Mesodermal cell (in vitro differentiated cells): ENCODE results near the gene LAMA3.

Experiments used
- H3K27ac ChIP-seq: 2 replicates; pipeline ENCODE4 v1.7.0; 2013; ENCODE audit warnings: mild to moderate bottlenecking, low read depth, low read length, moderate library complexity; ENCODE audit not compliant: severe bottlenecking
- H3K36me3 ChIP-seq: 2 replicates; pipeline ENCODE4 v1.7.1; 2013; ENCODE audit warnings: mild to moderate bottlenecking, low read length, moderate library complexity; ENCODE audit not compliant: control insufficient read depth, insufficient read depth
- H3K4me1 ChIP-seq: one replicate; pipeline ENCODE4 v1.7.1; 2013; ENCODE audit warnings: mild to moderate bottlenecking, low read length; ENCODE audit not compliant: insufficient read depth, control insufficient read depth, poor library complexity, severe bottlenecking
- H3K4me3 ChIP-seq: 2 replicates; pipeline ENCODE4 v1.7.0; 2013; ENCODE audit warnings: low read length, control low read depth, mild to moderate bottlenecking; ENCODE audit not compliant: insufficient read depth, poor library complexity, severe bottlenecking; ENCODE audit errors: extremely low read depth
- H3K9me3 ChIP-seq: 2 replicates; pipeline ENCODE4 v1.7.1; 2013; ENCODE audit warnings: mild to moderate bottlenecking, low read length, moderate library complexity; ENCODE audit not compliant: control insufficient read depth
- WGBS, 2 experiments: methylation state at CpG; one replicate each; pipeline ENCODE4 v1.1.5; 2013; ENCODE audit warnings: missing lambda C conversion rate in 2 of 2; ENCODE audit not compliant: insufficient coverage in 2 of 2; 5-methylcytosine and 5-hydroxymethylcytosine counted together

LAMA3 gene

DNA sequence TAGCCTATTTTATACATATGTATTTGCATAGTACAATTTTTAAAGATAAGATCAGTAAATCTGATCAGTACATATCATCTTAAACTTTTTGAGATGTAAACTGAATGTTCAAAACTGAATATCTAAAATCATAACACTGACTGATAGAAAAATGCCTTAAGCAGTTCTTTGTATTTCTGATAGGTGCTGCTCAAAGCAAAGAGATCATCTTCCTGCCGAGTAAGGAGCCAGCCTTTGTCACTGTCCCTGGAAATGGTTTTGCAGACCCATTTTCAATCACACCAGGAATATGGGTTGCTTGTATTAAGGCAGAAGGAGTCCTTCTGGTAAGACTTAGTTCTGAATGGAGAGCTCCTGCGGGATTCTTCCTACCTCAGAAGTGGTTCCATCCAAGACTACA, 135.0 kb downstream of the LAMA3 start:
- no CpG with 5 or more reads among the region's 2 CpGs for WGBS, 2 experiments

DNA sequence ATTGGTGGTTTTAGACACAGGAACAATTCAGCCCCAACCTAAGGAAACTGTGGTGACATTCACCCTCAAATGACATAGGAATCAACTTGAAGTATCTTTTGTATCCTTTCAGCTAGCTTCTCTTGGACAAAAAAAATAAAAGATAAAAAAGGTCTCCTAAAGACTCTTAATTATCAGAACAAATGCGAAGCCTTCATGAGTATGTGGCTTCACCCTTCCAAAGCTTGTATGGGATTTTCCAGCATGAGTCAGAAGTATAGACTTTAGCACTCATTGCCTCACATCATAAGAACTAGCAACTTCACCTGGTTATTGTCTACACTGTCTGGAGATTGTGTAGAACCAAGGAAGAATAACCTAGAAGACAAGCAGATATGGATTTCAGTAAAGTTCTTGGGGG, 135.4 kb downstream of the LAMA3 start:
- Histone ChIP-seq H3K4me3 (no peak overlapping the region), H3K9me3 (no peaks in the 10 kb centered on the region), H3K4me1 (peaks cover 13% of the 10 kb centered on the region), H3K27ac (no peak overlapping the region), H3K36me3 (no peaks in the 10 kb centered on the region)
- 100% methylated on average over 1 of the region's 1 CpG; no CpG with 5 or more reads in 1 of the 2 experiments for WGBS, 2 experiments

More for the DNA sequence above, 135.0 kb downstream of the LAMA3 start:
- no peak overlapping the region for H3K4me3 ChIP-seq
- peaks cover 13% of the 10 kb centered on the region for H3K4me1 ChIP-seq
- no peaks in the 10 kb centered on the region for H3K9me3 ChIP-seq
- H3K27ac ChIP-seq = no peak overlapping the region
- no peaks in the 10 kb centered on the region for H3K36me3 ChIP-seq

DNA sequence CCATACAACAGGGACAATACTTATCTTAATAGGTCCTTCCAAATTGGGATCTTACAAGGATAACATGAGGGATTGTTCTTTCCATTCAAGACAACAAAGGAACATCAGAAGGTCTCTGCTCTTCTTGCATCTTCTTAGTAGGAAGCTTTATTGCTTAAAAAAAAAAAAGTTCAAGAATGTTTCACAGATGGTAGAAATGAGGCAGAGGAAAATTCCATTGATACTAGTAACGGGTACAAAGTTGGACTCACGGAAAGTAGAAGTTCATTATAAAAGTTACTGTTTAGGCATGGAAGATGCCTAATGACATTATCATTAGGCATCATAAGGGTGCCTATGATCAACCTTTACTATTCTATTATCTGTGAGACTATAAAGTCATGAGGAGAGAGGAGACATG, 136.2 kb downstream of the LAMA3 start:
- no peaks in the 10 kb centered on the region for H3K36me3 ChIP-seq
- H3K9me3 ChIP-seq = no peaks in the 10 kb centered on the region
- no peak overlapping the region for H3K27ac ChIP-seq
- WGBS, 2 experiments = 100% methylated on average over 1 to 2 of the region's 2 CpGs
- H3K4me3 ChIP-seq = no peak overlapping the region
- H3K4me1 ChIP-seq = peaks cover 13% of the 10 kb centered on the region

DNA sequence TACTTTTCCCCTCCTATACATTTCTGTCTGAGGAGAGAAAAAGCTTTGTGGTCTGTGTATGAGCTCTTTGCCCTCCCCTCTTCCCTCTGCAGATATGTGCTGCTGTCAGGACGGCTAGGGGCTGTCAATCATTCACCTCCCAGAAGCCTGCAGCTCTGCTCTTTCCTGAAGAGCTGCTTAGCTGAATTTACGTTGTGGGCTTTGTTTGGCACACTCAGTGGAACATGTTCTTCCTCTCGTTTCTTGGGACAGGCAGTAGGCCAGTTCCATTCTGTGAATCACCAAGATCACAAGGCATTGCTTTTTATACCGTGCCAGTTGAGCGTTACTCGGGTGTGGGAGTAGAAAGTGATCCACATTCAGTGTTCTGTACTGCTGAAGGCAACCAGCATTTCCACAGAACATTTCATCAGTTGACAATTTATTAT, 136.7 kb downstream of the LAMA3 start:
- Histone ChIP-seq H3K36me3 (no peaks in the 10 kb centered on the region), H3K4me1 (peaks cover 13% of the 10 kb centered on the region), H3K4me3 (no peak overlapping the region), H3K9me3 (no peaks in the 10 kb centered on the region), H3K27ac (peak overlapping the region; percentile 36)
- WGBS, 2 experiments = 75 to 80% methylated on average over 2 to 3 of the region's 6 CpGs

DNA sequence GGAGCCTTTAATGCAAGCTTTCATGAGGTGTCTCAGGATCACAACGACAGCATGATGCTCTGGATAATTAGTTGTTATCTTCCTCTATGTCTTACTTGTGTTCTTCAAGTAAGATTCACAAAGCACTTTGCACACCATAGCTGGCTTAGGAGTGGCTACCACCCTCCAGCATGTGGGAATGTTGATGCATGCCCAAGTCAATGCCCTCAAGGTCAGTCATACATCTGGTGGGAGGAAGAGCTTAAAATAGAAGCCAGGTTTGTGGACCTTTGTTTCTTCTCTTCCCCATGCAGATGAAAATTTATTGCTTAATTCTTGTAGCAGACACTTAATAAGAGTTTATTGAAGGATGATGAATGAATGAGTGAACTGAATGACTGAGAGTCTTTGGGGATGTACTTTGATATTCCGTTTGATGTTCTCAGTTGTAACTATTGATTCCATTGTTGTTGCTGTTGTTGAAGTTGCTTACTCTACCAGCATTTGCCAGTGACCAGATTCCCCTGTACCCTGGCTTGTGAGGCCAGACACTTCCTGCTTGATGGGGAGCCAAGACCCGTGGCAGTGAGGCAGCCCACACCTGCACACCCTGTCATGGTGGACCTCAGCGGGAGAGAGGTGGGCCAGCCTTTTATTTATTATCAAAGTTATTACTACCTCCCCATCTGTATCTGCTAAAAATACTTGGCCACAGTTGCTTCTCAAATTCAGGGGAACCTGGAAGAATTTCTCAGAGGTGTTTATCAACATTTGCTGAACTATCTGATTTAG, 137.8 kb downstream of the LAMA3 start:
- Histone ChIP-seq H3K4me3 (no peak overlapping the region), H3K36me3 (no peaks in the 10 kb centered on the region), H3K4me1 (peaks cover 13% of the 10 kb centered on the region), H3K27ac (no peak overlapping the region), H3K9me3 (no peaks in the 10 kb centered on the region)
- WGBS, 2 experiments = 86 to 100% methylated on average over 2 of the region's 4 CpGs

DNA sequence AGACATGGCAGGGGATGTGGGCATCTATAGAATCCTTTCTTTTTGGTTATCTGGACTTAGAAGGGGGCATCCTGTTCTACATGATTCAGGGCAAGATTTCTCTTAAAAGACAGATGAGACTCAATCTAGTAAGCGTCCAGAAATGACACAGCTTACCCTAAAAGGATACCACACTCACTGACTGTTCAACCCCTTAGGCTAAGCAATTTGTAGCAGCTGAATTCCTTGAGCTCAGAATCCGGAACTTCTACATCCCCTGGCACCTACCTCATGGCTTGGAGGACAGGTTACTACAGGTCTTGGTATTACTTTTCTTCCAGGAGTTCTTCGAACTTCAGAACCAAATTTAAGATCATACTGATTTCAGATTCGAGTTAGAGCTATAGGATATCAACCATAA, 138.4 kb downstream of the LAMA3 start:
- 95 to 96% methylated on average over 4 of the region's 4 CpGs for WGBS, 2 experiments
- Histone ChIP-seq H3K4me3 (no peak overlapping the region), H3K9me3 (no peaks in the 10 kb centered on the region), H3K4me1 (peaks cover 9% of the 10 kb centered on the region), H3K27ac (no peak overlapping the region), H3K36me3 (no peaks in the 10 kb centered on the region)

DNA sequence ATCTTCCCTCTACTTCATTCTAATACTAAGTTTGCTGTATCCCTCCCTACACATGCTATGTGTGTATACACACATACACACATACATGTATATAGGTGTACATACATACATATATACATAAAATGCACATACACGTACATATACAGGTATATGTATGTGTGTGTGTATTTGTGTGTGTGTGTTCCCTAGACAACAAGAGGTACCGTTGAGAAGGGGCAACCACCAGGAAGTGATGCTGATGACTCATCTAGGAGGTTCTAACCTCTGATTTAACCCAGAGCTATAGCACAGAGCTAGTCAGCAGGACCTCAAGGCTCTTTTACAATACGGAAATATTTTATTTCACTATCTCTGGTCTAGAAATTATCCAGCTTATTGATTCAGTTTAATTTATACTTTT, 139.2 kb downstream of the LAMA3 start:
- H3K27ac ChIP-seq = no peak overlapping the region
- peaks cover 9% of the 10 kb centered on the region for H3K4me1 ChIP-seq
- no peaks in the 10 kb centered on the region for H3K9me3 ChIP-seq
- no peak overlapping the region for H3K4me3 ChIP-seq
- WGBS, 2 experiments = no CpG with 5 or more reads among the region's 3 CpGs
- no peaks in the 10 kb centered on the region for H3K36me3 ChIP-seq

DNA sequence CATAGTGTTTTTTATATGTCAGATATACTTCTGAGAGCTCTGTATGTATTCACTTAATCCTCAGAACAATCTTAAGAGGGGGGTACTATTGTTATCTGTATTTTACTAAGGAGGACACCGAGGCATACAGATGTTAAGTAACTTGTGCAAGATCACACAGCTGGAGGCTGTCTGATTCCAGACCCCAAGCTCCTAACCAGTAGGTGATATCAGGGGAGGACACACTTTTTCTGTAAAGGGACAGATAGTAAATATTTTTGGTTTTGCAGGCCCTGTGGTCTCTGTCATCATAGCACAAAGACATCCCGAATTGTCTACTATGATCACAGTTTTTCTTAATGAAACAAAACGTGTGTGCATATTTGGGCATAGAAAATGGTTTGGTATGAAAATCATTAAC, 143.7 kb downstream of the LAMA3 start:
- no peaks in the 10 kb centered on the region for H3K4me1 ChIP-seq
- H3K27ac ChIP-seq = no peak overlapping the region
- no peaks in the 10 kb centered on the region for H3K36me3 ChIP-seq
- WGBS, 2 experiments = 100% methylated on average over 1 of the region's 3 CpGs; no CpG with 5 or more reads in 1 of the 2 experiments
- no peaks in the 10 kb centered on the region for H3K9me3 ChIP-seq
- no peak overlapping the region for H3K4me3 ChIP-seq

DNA sequence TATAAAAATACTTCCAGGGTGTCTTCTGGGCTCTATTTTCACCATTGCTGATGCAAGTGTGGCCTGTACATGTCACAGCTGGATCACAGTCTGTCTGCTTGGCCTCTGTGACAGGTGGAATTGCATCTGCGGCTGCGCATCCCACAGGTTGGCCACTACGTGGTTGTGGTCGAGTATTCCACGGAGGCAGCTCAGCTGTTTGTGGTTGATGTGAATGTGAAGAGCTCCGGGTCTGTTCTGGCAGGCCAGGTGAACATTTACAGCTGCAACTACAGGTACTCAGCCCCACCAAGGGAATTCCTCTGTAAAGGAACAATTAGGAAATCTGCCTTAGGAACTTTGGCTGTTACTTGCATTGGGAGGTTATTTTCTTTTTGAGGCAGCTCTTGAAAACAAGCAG, 144.5 kb downstream of the LAMA3 start:
- Histone ChIP-seq H3K36me3 (no peaks in the 10 kb centered on the region), H3K4me3 (no peak overlapping the region), H3K9me3 (no peaks in the 10 kb centered on the region), H3K27ac (no peak overlapping the region), H3K4me1 (peaks cover 1% of the 10 kb centered on the region)
- WGBS, 2 experiments = 95 to 97% methylated on average over 3 of the region's 6 CpGs

DNA sequence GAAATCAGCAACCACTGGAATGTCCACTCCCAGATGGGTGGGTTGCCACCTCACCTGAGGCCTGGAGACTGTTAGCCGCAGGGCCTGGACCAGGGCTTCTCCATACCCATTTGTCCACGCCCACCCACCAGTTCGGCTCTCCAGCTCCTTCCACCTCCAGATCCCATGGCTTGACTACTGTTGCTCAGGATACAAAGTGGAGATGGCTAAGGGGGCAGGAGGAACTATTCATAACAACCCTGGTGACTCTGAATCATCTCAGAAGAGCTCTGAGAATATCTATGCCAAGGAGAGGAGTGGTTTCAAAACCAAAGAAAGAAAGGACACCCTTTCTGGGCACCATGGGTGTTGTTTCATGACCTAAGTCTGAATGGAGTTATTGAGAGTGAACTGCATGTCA, 145.8 kb downstream of the LAMA3 start:
- H3K4me1 ChIP-seq = peaks cover 2% of the 10 kb centered on the region
- H3K9me3 ChIP-seq = no peaks in the 10 kb centered on the region
- H3K27ac ChIP-seq = no peak overlapping the region
- H3K4me3 ChIP-seq = no peak overlapping the region
- H3K36me3 ChIP-seq = no peaks in the 10 kb centered on the region
- WGBS, 2 experiments = 83 to 100% methylated on average over 1 to 2 of the region's 3 CpGs

DNA sequence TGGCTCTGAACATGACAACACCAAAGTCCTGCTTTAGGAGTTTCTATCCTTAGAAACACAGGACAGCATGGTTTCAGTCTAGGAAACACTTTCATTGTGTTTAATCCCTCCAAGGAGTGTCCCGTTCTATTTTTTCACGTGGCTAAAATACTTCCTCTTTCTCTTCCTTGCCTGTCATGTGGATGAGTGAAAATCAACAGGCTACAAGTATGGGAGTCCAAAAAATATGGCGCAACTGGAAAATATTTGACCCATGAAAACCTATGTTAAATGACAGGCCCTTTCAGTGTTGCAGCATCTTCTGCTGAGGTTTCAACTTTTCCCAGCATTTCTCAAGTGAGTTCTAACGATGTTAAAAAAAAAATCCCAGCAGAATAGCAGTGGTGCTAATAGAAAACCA, 146.3 kb downstream of the LAMA3 start:
- Histone ChIP-seq H3K4me1 (peaks cover 2% of the 10 kb centered on the region), H3K36me3 (no peaks in the 10 kb centered on the region), H3K27ac (no peak overlapping the region), H3K4me3 (no peak overlapping the region), H3K9me3 (no peaks in the 10 kb centered on the region)
- WGBS, 2 experiments = 71 to 100% methylated on average over 2 to 3 of the region's 4 CpGs
